ENCODE measurements around the gene IZUMO1.
A peak's percentile ranks its signal among the peaks of the same experiment; 100 is the strongest.

Gene IZUMO1

DNA sequence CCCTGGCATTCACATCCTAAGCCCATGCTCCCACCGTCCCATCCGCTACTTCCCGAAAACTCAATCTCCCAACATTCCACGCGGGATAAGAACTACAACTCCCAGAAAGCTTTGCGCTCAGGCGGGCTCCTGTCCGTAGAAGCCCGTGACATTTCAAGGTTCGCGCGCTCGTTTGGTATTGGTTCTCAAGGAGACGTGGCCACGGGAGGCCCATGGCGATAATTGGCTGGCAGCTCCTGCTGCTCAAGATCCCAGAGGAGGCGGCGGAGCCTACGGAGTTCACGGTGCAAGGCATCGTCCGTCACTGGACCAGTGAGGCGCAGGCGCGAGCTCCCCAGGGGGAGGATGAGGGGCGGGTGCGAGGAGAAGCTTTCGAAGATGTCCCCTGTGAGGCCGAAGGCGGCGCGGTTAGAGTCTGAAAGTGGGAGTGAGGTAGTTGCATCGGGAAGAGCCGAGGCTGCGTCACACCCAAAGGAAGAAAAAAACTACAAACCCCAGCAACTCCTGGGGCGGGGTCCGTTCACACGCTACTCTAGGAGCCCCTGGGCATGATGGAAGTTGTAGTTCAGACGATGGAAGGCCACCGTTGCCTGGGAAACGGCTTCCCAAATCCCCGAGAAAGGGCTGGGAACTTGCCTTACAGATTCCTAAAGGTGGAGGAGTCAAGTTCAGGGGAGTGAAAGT lies 26.0 kb downstream of the IZUMO1 start:
- Histone ChIP-seq H3K4me2 (ENCODE audit: insufficient read depth, low read length, poor library complexity, severe bottlenecking) (peak overlapping the region; percentile 43), H3K4me3 (ENCODE audit: low read length in 2 of 2) (peak overlapping the region; percentile 68 to 93), H3K4me1 (ENCODE audit: control insufficient read depth in 2 of 2, insufficient read depth in 1 of 2, low read depth in 1 of 2, low read length in 2 of 2) (peaks cover 26 to 31% of the 10 kb centered on the region in 2 donors), H4K8ac (ENCODE audit: low read depth, low read length) (no peak overlapping the region), H3K9ac (ENCODE audit: low read depth, low read length, poor library complexity) (peak overlapping the region; percentile 87), H2AFZ (ENCODE audit: low read length) (peak overlapping the region; percentile 93), H2BK120ac (ENCODE audit: low read depth, low read length) (no peak overlapping the region), H3K27ac (replicated peaks; ENCODE audit: low read length) (peak overlapping the region; percentile 78), H2BK15ac (ENCODE audit: low read length) (no peak overlapping the region), H2BK12ac (ENCODE audit: low read length) (no peak overlapping the region), H3K14ac (ENCODE audit: low read length) (no peak overlapping the region), H4K91ac (ENCODE audit: low read depth, low read length, poor library complexity) (no peak overlapping the region), H3K79me1 (ENCODE audit: low read depth, low read length) (no peaks in the 10 kb centered on the region), H3K9me3 (replicated peaks in 1 of 2; ENCODE audit: control insufficient read depth in 2 of 2, insufficient read depth in 1 of 2, low read depth in 1 of 2, low read length in 2 of 2) (no peaks in the 10 kb centered on the region), H3K18ac (ENCODE audit: low read length) (peak overlapping the region; percentile 97), H2AK5ac (ENCODE audit: low read depth, low read length) (no peak overlapping the region), H3K27me3 (ENCODE audit: control insufficient read depth in 3 of 3, insufficient read depth in 3 of 3, low read depth in 1 of 3, low read length in 3 of 3) (no peaks in the 10 kb centered on the region), H3K23ac (ENCODE audit: low read depth, low read length, poor library complexity) (peak overlapping the region; percentile 52), H2BK5ac (ENCODE audit: low read length) (no peak overlapping the region), H3K4ac (ENCODE audit: low read length) (no peak overlapping the region), H3K36me3 (replicated peaks in 1 of 2; ENCODE audit: control insufficient read depth in 2 of 2, insufficient read depth in 2 of 2, low read length in 2 of 2) (no peaks in the 10 kb centered on the region)
- no CpG with 5 or more reads among the region's 42 CpGs for WGBS, 2 donors (ENCODE audit: extremely low coverage in 2 of 2, insufficient read length in 2 of 2, insufficient replicate concordance in 1 of 2)
- DNase-seq (ENCODE audit: low spot score): peak; percentile 99

DNA sequence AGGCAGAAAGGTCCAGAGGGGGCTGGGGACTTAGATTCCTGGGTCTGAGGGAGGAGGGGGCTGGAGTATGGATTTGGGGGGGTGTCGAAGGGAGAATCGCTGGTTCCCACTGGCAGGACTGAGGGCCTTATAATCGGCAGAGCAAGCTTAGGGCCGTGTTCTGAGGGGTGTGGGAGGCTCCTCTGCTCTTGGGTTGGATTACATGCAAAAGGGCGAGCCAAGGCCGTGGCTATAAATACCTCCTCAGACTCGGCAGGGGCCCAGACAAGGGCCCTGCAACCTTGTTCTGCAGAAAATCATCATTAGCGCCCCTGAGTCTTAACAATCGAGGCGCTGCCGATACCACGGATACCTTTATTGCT lies 26.5 kb downstream of the IZUMO1 start:
- DNase-seq (ENCODE audit: low spot score): no peak
- Histone ChIP-seq H3K4ac (ENCODE audit: low read length) (no peak overlapping the region), H2AK5ac (ENCODE audit: low read depth, low read length) (peak overlapping the region; percentile 98), H2BK120ac (ENCODE audit: low read depth, low read length) (no peak overlapping the region), H3K36me3 (replicated peaks in 1 of 2; ENCODE audit: control insufficient read depth in 2 of 2, insufficient read depth in 2 of 2, low read length in 2 of 2) (no peaks in the 10 kb centered on the region), H4K91ac (ENCODE audit: low read depth, low read length, poor library complexity) (no peak overlapping the region), H3K23ac (ENCODE audit: low read depth, low read length, poor library complexity) (no peak overlapping the region), H4K8ac (ENCODE audit: low read depth, low read length) (no peak overlapping the region), H2AFZ (ENCODE audit: low read length) (peak overlapping the region; percentile 93), H2BK12ac (ENCODE audit: low read length) (no peak overlapping the region), H3K27me3 (ENCODE audit: control insufficient read depth in 3 of 3, insufficient read depth in 3 of 3, low read depth in 1 of 3, low read length in 3 of 3) (no peaks in the 10 kb centered on the region), H2BK5ac (ENCODE audit: low read length) (peak overlapping the region; percentile 79), H3K4me2 (ENCODE audit: insufficient read depth, low read length, poor library complexity, severe bottlenecking) (no peak overlapping the region), H3K27ac (replicated peaks; ENCODE audit: low read length) (no peak overlapping the region), H3K4me3 (ENCODE audit: low read length in 2 of 2) (peak overlapping the region in 1 of 2 donors; percentile 68), H3K18ac (ENCODE audit: low read length) (peak overlapping the region; percentile 67), H3K79me1 (ENCODE audit: low read depth, low read length) (no peaks in the 10 kb centered on the region), H3K9me3 (replicated peaks in 1 of 2; ENCODE audit: control insufficient read depth in 2 of 2, insufficient read depth in 1 of 2, low read depth in 1 of 2, low read length in 2 of 2) (no peaks in the 10 kb centered on the region), H3K14ac (ENCODE audit: low read length) (peak overlapping the region; percentile 11), H3K4me1 (ENCODE audit: control insufficient read depth in 2 of 2, insufficient read depth in 1 of 2, low read depth in 1 of 2, low read length in 2 of 2) (peaks cover 24 to 28% of the 10 kb centered on the region in 2 donors), H3K9ac (ENCODE audit: low read depth, low read length, poor library complexity) (no peak overlapping the region), H2BK15ac (ENCODE audit: low read length) (peak overlapping the region; percentile 76)
- WGBS, 2 donors (ENCODE audit: extremely low coverage in 2 of 2, insufficient read length in 2 of 2, insufficient replicate concordance in 1 of 2): no CpG with 5 or more reads among the region's 12 CpGs

DNA sequence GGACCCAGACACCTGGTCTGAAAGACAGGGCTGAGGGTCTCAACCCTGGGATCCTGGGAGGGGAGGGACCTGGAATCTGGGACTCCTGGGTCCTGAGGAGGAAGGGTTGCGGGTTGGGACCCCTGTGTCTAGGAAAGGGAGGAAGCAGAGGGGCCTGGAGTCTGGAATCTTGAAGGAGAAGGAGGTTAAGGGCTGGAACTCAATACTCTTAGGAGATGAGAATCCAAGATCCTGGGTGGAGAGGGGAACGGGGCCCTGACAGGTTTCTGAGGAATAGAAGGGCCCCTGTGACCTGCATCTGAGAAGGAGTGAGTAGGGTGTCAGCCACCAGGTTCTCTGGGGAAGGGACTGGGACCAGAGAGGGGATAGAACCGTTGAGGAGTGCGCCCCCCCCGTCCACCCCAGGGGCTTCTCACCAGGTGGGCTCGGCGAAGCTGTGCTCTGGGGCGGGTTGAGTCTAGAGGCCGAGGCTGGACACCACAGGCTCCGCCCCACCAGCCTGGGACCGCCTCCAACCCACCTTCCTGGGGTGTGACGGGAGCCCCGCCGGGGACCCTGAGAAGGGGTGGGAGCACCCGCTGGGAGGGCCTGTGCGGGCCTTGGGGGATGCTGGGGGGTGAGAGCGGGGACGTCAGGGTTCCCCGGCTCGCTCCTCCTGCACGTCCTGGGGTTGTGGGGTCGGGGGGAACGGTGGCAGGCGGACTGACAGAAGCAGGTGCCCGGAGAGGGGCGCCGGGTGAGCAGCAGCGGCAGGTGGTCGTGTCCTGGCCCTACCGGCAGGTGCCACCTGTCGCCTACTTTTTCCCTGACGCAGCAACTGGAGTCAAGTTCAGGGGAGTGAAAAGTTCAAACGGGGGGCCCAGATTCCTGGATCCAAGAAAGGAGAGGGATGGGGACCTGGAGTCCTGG lies 27.2 kb downstream of the IZUMO1 start, which contains the start of gene MAMSTR:
MAMSTR (minus strand) TSS at position 463 of the 909 bp plus-strand sequence. CDS start 694 bp downstream, outside the sequence.
- H4K91ac ChIP-seq (ENCODE audit: low read depth, low read length, poor library complexity): no peak within 1 kb of the TSS
- H2BK15ac ChIP-seq (ENCODE audit: low read length): peak within 1 kb of the TSS; percentile 76
- peak within 1 kb of the TSS; percentile 79 for H2BK5ac ChIP-seq (ENCODE audit: low read length)
- peak within 1 kb of the TSS; percentile 11 for H3K14ac ChIP-seq (ENCODE audit: low read length)
- peak within 1 kb of the TSS in 1 of 2 donors; percentile 68 for H3K4me3 ChIP-seq (ENCODE audit: low read length in 2 of 2)
- no peak within 1 kb of the TSS for H3K9ac ChIP-seq (ENCODE audit: low read depth, low read length, poor library complexity)
- H3K27me3 ChIP-seq (ENCODE audit: control insufficient read depth in 3 of 3, insufficient read depth in 3 of 3, low read depth in 1 of 3, low read length in 3 of 3): no peaks in the 10 kb centered on the region
- no peak within 1 kb of the TSS for H4K8ac ChIP-seq (ENCODE audit: low read depth, low read length)
- no peak within 1 kb of the TSS for H3K4ac ChIP-seq (ENCODE audit: low read length)
- H3K23ac ChIP-seq (ENCODE audit: low read depth, low read length, poor library complexity): peak within 1 kb of the TSS; percentile 29
- H2BK120ac ChIP-seq (ENCODE audit: low read depth, low read length): no peak within 1 kb of the TSS
- H3K9me3 ChIP-seq (replicated peaks in 1 of 2; ENCODE audit: control insufficient read depth in 2 of 2, insufficient read depth in 1 of 2, low read depth in 1 of 2, low read length in 2 of 2): no peaks in the 10 kb centered on the region
- no peaks in the 10 kb centered on the region for H3K36me3 ChIP-seq (replicated peaks in 1 of 2; ENCODE audit: control insufficient read depth in 2 of 2, insufficient read depth in 2 of 2, low read length in 2 of 2)
- DNase-seq (ENCODE audit: low spot score): no peak
- H3K27ac ChIP-seq (replicated peaks; ENCODE audit: low read length): no peak within 1 kb of the TSS
- peak within 1 kb of the TSS; percentile 67 for H3K18ac ChIP-seq (ENCODE audit: low read length)
- no peak within 1 kb of the TSS for H2BK12ac ChIP-seq (ENCODE audit: low read length)
- peak within 1 kb of the TSS; percentile 93 for H2AFZ ChIP-seq (ENCODE audit: low read length)
- WGBS, 2 donors (ENCODE audit: extremely low coverage in 2 of 2, insufficient read length in 2 of 2, insufficient replicate concordance in 1 of 2): no CpG with 5 or more reads among the region's 33 CpGs
- H2AK5ac ChIP-seq (ENCODE audit: low read depth, low read length): peak within 1 kb of the TSS; percentile 98
- H3K79me1 ChIP-seq (ENCODE audit: low read depth, low read length): no peaks in the 10 kb centered on the region
- H3K4me2 ChIP-seq (ENCODE audit: insufficient read depth, low read length, poor library complexity, severe bottlenecking): no peak within 1 kb of the TSS
- peaks cover 28 to 31% of the 10 kb centered on the region in 2 donors for H3K4me1 ChIP-seq (ENCODE audit: control insufficient read depth in 2 of 2, insufficient read depth in 1 of 2, low read depth in 1 of 2, low read length in 2 of 2)

DNA sequence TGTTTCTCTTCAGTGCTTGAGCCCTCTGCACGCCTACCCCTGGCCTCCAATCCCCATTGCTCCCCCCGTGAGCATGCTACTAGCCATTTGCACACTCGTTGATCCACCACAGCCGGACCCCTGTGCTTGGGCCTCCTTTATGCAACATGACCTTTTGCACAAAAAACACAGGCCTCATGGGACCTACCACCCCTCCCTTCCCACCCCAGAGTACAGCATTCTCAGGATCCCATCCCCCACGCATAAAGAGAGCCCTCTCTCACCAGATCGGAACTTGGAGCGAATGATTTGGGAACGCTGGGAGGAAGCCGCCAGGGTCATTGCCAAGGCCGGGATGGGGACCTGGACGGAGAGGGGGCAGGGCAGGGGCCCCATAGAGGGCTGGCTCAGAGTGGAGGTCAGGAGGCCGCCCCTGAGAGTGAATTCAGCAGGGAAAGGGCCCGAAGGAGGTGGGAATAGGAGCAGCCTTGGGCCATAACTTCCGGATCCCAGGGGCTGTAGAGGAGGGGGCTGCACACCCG lies 27.9 kb downstream of the IZUMO1 start:
- H3K36me3 ChIP-seq (replicated peaks in 1 of 2; ENCODE audit: control insufficient read depth in 2 of 2, insufficient read depth in 2 of 2, low read length in 2 of 2): no peaks in the 10 kb centered on the region
- no peak for DNase-seq (ENCODE audit: low spot score)
- H2AK5ac ChIP-seq (ENCODE audit: low read depth, low read length): peak overlapping the region; percentile 42
- H3K9me3 ChIP-seq (replicated peaks in 1 of 2; ENCODE audit: control insufficient read depth in 2 of 2, insufficient read depth in 1 of 2, low read depth in 1 of 2, low read length in 2 of 2): no peaks in the 10 kb centered on the region
- H3K18ac ChIP-seq (ENCODE audit: low read length): peak overlapping the region; percentile 67
- H2AFZ ChIP-seq (ENCODE audit: low read length): peak overlapping the region; percentile 61
- H4K8ac ChIP-seq (ENCODE audit: low read depth, low read length): no peak overlapping the region
- H3K4me3 ChIP-seq (ENCODE audit: low read length in 2 of 2): no peak overlapping the region
- H3K9ac ChIP-seq (ENCODE audit: low read depth, low read length, poor library complexity): no peak overlapping the region
- H3K14ac ChIP-seq (ENCODE audit: low read length): no peak overlapping the region
- H3K27ac ChIP-seq (replicated peaks; ENCODE audit: low read length): no peak overlapping the region
- no peak overlapping the region for H2BK12ac ChIP-seq (ENCODE audit: low read length)
- peaks cover 27 to 32% of the 10 kb centered on the region in 2 donors for H3K4me1 ChIP-seq (ENCODE audit: control insufficient read depth in 2 of 2, insufficient read depth in 1 of 2, low read depth in 1 of 2, low read length in 2 of 2)
- peak overlapping the region; percentile 28 for H2BK15ac ChIP-seq (ENCODE audit: low read length)
- WGBS, 2 donors (ENCODE audit: extremely low coverage in 2 of 2, insufficient read length in 2 of 2, insufficient replicate concordance in 1 of 2): no CpG with 5 or more reads among the region's 15 CpGs
- H3K79me1 ChIP-seq (ENCODE audit: low read depth, low read length): no peaks in the 10 kb centered on the region
- H3K4me2 ChIP-seq (ENCODE audit: insufficient read depth, low read length, poor library complexity, severe bottlenecking): no peak overlapping the region
- peak overlapping the region; percentile 30 for H2BK5ac ChIP-seq (ENCODE audit: low read length)
- no peak overlapping the region for H2BK120ac ChIP-seq (ENCODE audit: low read depth, low read length)
- no peak overlapping the region for H4K91ac ChIP-seq (ENCODE audit: low read depth, low read length, poor library complexity)
- no peak overlapping the region for H3K4ac ChIP-seq (ENCODE audit: low read length)
- H3K27me3 ChIP-seq (ENCODE audit: control insufficient read depth in 3 of 3, insufficient read depth in 3 of 3, low read depth in 1 of 3, low read length in 3 of 3): no peaks in the 10 kb centered on the region
- H3K23ac ChIP-seq (ENCODE audit: low read depth, low read length, poor library complexity): no peak overlapping the region
